ENCODE measurements around the gene ARID2. TPM values are rescaled to one million over a fixed set of nuclear protein-coding genes. Genes with fewer than 3 reads are reported as not detected.

ARID2 gene
- total and polyA plus RNA-seq, 2 of the 13 experiments (the other 11 are each of a cell fraction or from before 2014, with no cell fraction given), result 15.9 to 22.2 TPM

DNA sequence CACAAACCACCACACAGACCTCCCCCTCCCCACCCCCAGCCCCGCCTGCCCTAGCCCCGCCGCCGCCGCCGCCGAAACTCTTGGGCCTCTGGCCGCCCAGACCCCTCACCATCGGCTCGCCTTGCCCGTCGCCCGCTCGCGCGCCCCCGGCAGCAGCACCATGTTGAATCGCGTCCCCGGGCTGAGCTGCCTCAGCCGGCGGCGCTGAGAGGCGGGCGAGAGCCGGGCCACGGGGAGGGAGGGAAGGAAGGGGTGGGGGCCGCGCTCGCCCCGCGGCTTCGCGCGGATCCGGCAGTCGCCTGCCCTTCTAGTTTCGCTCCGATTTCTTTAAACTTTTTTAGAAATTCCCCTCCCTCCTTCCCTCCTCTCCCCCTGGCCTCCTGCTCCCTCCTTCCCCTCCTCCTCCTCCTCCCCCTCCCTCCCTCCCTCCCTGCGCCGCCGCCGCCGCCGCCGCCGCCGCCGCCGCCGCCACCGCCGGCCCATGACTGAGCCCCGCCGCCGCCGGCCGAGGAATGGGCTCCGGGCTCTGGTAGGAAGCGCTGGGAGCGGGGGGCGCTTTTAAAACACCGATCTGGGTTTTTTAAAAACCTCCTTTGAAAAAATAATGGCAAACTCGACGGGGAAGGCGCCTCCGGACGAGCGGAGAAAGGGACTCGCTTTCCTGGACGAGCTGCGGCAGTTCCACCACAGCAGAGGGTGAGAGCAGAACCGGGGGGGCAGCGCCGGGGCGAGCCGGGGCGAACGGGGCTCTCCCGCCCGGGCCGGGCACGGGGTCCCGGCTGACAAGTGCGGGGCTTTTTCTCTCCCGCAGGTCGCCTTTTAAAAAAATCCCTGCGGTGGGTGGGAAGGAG lies at the start of gene ARID2 (continued):
- TF ChIP-seq, protein P1, sequence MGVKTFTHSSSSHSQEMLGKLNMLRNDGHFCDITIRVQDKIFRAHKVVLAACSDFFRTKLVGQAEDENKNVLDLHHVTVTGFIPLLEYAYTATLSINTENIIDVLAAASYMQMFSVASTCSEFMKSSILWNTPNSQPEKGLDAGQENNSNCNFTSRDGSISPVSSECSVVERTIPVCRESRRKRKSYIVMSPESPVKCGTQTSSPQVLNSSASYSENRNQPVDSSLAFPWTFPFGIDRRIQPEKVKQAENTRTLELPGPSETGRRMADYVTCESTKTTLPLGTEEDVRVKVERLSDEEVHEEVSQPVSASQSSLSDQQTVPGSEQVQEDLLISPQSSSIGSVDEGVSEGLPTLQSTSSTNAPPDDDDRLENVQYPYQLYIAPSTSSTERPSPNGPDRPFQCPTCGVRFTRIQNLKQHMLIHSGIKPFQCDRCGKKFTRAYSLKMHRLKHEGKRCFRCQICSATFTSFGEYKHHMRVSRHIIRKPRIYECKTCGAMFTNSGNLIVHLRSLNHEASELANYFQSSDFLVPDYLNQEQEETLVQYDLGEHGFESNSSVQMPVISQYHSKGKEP (CRISPR knock-in tag; IDR thresholded peaks at IDR 0.05), result no peak
- no peak for TF ChIP-seq AGO1 (IDR thresholded peaks at IDR 0.05; ENCODE audit: low read depth, low read length, poor library complexity, severe bottlenecking)
- 0 out of 2 replicates have a peak, but pooled peaks have one; percentile 13 for TF ChIP-seq ZFX (CRISPR knock-in tag; IDR thresholded peaks at IDR 0.05; ENCODE audit: low read depth)
- TF ChIP-seq ZNF883 (CRISPR knock-in tag; IDR thresholded peaks at IDR 0.05; ENCODE audit: not compliant biosample characterization), result no peak
- peak; percentile 69 for TF ChIP-seq HNRNPK (IDR thresholded peaks at IDR 0.05; ENCODE audit: low read depth, low read length, poor library complexity, severe bottlenecking)
- no peak for TF ChIP-seq ZNF317 (CRISPR knock-in tag; IDR thresholded peaks at IDR 0.05)
- TF ChIP-seq YY1 (IDR thresholded peaks at IDR 0.05; ENCODE audit: insufficient read depth, insufficient replicate concordance, low read depth, low read length), result peak; percentile 3
- peak; percentile 54; the same call in 1 of the 2 replicates for TF ChIP-seq ZNF780A (CRISPR knock-in tag; IDR thresholded peaks at IDR 0.05)
- TF ChIP-seq ZNF773 (CRISPR knock-in tag; IDR thresholded peaks at IDR 0.05; ENCODE audit: borderline replicate concordance), result no peak
- TF ChIP-seq KDM2A (CRISPR knock-in tag; IDR thresholded peaks at IDR 0.05; ENCODE audit: borderline replicate concordance, low read depth), result 0 out of 2 replicates have a peak, but pooled peaks have one; percentile 48
- 0 out of 2 replicates have a peak, but pooled peaks have one; percentile 35 for TF ChIP-seq ZNF703 (CRISPR knock-in tag; IDR thresholded peaks at IDR 0.05; ENCODE audit: borderline replicate concordance)
- peak; percentile 52; the same call in 1 of the 2 replicates for TF ChIP-seq ZC3H13 (CRISPR knock-in tag; IDR thresholded peaks at IDR 0.05)
- peak; percentile 7 for TF ChIP-seq HNRNPLL (IDR thresholded peaks at IDR 0.05; ENCODE audit: low read depth, low read length, poor library complexity, severe bottlenecking)
- peak; percentile 64 for TF ChIP-seq RBFOX2 (IDR thresholded peaks at IDR 0.05; ENCODE audit: low read depth, low read length)
- peak; percentile 9; the same call in 1 of the 2 replicates for TF ChIP-seq ZFP82 (CRISPR knock-in tag; IDR thresholded peaks at IDR 0.05; ENCODE audit: borderline replicate concordance)
- TF ChIP-seq SRSF1 (optimal IDR thresholded peaks at IDR 0.05; ENCODE audit: low read depth, low read length), result no peak
- no peak for TF ChIP-seq NKX3-1 (CRISPR knock-in tag; IDR thresholded peaks at IDR 0.05)
- peak; percentile 77; the same call in 1 of the 2 replicates for TF ChIP-seq ZC3H4 (CRISPR knock-in tag; IDR thresholded peaks at IDR 0.05; ENCODE audit: borderline replicate concordance)
- TF ChIP-seq NCOR1 (IDR thresholded peaks at IDR 0.05; ENCODE audit: borderline replicate concordance, low read length), result no peak
- TF ChIP-seq YEATS4 (CRISPR knock-in tag; IDR thresholded peaks at IDR 0.05; ENCODE audit: borderline replicate concordance), result 0 out of 2 replicates have a peak, but pooled peaks have one; percentile 3
- TF ChIP-seq SKI (IDR thresholded peaks at IDR 0.05; ENCODE audit: partially characterized antibody), result peak; percentile 60
- TF ChIP-seq, protein P2, sequence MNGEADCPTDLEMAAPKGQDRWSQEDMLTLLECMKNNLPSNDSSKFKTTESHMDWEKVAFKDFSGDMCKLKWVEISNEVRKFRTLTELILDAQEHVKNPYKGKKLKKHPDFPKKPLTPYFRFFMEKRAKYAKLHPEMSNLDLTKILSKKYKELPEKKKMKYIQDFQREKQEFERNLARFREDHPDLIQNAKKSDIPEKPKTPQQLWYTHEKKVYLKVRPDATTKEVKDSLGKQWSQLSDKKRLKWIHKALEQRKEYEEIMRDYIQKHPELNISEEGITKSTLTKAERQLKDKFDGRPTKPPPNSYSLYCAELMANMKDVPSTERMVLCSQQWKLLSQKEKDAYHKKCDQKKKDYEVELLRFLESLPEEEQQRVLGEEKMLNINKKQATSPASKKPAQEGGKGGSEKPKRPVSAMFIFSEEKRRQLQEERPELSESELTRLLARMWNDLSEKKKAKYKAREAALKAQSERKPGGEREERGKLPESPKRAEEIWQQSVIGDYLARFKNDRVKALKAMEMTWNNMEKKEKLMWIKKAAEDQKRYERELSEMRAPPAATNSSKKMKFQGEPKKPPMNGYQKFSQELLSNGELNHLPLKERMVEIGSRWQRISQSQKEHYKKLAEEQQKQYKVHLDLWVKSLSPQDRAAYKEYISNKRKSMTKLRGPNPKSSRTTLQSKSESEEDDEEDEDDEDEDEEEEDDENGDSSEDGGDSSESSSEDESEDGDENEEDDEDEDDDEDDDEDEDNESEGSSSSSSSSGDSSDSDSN (CRISPR knock-in tag; IDR thresholded peaks at IDR 0.05), result peak; percentile 34; the same call in 1 of the 2 replicates

Measured in HepG2 (cell line).